Measurements from ENCODE around the gene KCNAB3.

KCNAB3 gene

GRCh38 chr17:7894866-7895265 lies 34.8 kb downstream of the KCNAB3 start:
- DNase-seq, result no peak

DNA sequence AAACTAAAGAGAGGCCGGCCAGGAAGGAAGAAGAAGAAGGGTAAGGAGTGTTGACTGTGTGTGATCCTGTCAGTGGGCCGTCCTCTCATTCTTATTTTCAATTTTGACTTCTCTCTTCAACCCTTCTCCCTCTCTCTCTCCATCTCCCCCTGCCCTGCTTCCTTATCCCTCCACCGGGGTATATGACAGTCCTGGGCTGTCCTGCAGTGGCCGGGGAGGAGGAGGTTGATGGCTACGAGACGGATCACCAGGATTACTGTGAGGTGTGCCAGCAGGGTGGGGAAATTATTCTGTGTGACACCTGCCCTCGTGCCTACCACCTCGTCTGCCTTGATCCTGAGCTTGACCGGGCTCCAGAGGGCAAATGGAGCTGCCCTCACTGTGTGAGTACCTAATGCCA lies 35.4 kb downstream of the KCNAB3 start:
- no peak for DNase-seq

GRCh38 chr17:7893187-7893880 lies 36.3 kb downstream of the KCNAB3 start:
- no peak for DNase-seq

- peak; percentile 54 for DNase-seq
These were observed 40.3 kb downstream of the KCNAB3 start for GRCh38 chr17:7889166-7889955.

GRCh38 chr17:7888184-7888920 lies 41.3 kb downstream of the KCNAB3 start, which contains the start of gene CHD3:
Gene CHD3 (plus strand): TSS chr17:7888789. CDS start chr17:7889001, 212 bp downstream.
- peak; percentile 51 for DNase-seq

DNA sequence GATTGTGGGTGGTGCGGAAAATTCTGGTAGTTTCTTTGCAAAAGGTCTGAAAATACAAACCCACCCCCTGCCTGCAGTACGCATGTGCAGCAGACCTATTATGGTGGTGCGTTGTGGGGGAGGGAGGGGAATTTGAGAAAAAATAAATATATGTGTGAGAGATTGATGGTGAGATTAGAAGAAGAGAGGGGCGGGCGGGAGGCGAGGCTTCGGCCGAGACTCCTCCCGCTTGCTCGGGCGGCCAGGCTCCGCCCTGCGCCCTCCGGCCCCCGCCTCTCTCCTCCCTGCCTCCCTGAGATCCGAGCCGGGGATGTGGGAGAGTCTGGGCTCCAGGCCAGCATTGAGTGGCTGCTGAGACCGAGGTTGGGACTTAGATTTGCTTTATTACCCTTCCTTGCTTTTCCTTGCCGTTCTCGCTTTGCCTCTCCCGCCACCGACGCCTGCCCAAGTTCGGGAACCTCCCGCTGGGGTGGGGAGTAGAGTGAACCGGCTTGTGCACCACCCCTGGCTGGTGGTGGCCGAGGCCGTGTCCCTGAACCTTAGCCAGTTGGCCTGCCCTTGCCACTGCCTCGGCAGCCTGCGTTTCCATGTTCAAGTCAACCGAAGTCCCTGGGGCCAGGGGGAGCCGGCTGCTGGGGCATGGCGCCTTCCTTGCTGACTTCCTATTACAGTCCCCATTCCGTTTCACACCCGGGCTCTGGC lies 42.0 kb downstream of the KCNAB3 start:
- DNase-seq, result peak; percentile 96

- DNase-seq, result no peak
These were observed 42.6 kb downstream of the KCNAB3 start for GRCh38 chr17:7887038-7887481.

- DNase-seq, result peak; percentile 76
These were observed 43.2 kb downstream of the KCNAB3 start for GRCh38 chr17:7886227-7887037.

GRCh38 chr17:7885367-7886226 lies 44.1 kb downstream of the KCNAB3 start:
- DNase-seq, result peak; percentile 60

GRCh38 chr17:7884581-7885366 lies 44.9 kb downstream of the KCNAB3 start:
- peak; percentile 52 for DNase-seq

DNA sequence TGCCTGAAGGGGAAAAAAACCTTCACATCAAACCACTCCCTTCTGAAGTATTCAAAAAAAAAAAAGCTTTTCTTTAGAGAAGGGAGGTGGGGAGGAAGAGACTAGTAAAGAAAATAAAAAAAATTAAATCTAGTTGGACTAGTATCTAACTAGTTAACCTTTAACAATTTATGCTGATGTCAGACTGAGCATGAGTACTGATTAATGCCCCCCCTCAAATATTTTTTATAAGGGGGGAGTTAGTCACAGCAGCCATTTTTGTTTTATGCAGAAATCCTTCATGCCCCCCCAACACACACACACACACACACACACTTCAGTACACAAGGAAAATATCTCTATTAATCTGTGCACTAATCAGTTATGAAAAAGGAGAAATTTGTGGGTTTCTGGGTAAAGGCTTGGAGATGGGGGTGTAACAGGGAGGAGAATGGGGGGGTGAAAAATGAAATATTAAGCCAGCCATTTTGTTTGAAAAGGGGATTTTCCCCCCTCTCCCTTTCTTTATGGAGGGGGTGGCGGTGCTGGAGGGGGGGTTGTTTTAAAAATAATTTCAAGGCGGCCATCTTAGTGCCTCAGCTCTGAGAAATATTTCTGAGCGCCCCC lies 45.8 kb downstream of the KCNAB3 start:
- DNase-seq, result peak; percentile 74

DNA sequence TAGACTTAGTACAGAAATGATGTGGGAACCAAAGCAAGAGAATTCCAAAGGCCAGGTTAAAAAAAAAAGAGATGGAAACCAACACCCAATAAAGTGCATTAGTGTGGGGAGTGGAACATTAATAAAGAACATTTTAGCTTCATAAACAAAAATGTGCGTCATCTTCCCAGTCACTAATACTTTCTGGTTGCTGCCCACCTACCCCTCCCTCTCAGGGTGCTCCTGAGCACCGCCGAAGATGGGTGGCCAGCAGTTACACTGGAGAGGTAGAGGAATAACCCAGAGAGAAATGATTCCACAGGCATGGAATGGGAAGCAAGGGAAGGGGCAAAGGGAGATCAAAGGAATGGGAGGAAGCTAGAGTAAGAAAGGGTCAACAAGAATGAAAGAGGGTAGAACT lies 47.0 kb downstream of the KCNAB3 start:
- no peak for DNase-seq

DNA sequence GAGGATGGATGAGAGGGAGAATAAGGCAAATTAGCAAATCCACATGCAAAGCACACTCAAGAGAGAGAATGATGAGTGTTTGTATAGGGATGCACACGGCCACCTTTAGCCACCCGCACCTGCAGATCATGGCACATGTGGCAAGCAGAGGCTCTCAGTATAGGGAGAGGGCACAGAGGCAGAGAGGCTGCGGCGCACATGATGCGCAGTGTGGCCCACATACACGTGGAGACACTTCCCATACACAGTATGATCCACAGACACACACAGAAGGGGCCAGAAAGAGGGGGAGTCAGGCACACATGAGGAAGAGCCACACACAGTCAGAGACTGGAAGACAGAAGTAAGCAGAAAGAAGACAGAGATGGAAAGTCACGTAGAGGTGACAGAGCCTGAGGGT lies 47.6 kb downstream of the KCNAB3 start:
- DNase-seq, result no peak

DNA sequence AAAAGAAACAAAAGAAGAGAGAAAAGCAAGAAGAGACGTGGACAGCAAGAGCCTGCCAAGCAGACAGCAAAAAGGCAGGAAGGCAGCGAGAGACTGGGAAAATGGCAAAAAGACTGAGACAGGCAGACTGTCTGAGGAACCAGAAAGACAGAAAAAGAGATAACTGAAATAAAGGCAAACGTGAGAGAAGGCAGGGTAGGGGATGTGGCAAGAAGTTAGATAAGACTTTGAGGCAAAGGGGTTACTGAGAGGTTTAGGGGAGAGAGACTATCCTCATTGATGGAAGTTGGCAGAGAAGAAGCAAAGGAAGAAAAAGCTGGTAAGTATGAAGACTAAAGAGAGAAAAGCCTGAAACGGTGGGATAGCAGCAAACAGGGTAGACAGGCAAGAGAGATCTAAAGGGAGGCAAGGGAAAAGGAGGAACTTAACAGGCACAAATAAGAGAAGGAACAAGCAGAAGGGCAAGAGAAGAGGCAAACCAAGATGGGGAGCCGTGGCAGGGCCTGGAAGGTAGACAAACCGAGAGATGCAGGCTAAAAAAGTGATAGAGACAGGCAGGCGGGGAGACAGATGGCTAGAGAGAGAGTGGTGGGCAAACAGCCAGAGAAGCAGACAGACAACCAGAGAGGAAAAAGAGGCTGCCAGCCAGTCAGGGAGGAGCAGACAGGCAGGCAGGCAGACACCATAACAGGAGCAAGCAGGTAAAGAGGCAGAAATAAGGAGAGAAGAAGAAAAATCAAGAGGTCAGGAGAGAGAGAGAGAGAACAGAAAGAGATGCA lies 48.2 kb downstream of the KCNAB3 start:
- no peak for DNase-seq

DNA sequence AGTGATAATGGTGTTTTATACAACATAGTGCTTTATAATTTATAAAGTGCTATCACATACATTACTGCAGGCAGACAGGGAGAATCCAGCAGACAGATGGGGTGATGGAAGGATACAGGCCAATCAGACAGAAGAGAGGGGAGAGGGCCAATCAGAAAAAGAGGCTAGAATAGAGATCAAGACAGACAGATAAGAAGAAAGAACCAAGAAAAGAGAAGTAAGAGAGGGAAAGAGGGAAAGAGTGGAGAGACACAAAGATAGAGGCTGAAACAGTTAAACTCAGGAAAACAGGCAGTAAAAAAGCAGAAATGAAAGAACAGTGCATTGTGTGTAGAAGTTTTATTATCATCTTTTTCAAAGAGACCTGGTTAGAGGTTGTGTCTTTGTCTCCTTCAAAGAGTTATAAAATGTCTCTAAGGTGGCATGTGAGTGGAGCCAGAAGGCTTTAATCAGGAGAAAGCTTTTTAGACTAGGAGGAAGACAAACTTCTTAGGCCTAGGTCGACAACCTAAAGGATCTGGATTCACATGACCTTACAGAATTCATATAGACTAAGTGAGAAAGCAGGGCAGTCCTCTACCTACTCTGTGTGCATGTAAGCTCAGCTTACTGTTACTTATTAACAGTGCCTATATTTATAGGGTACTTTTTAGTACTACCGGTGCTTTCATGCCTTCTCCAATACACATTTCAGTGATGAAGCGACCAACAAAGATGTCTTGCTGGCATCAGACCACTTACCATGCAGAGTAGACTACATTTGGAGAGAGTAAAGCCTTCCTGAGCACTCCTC lies 49.4 kb downstream of the KCNAB3 start:
- DNase-seq, result no peak

- no peak for DNase-seq
These were observed 51.4 kb downstream of the KCNAB3 start for GRCh38 chr17:7878234-7878633.

DNA sequence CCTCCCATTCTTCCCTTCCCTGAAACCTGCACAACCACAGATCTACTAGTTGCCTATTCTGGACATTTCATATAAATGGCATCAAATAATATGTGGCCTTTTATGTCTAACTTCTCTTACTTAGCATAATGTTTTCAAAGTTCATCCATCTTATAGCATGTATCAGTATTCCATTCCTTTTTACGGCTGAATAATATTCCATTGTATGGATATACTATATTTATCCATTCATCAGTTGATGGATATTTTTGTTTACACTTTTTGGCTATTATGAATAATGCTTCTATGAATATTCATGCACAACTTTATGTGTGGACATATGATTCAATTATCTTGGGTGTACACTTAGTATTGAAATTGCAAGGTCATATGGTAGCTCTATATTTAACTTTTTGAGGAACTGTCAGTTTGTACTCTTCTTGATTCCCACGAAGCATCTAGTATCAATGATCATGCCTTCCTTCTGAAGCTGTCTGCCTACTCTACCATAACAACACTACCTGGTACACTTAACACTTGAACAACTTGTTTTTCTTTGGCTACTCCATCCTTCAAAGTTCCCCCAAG lies 53.8 kb downstream of the KCNAB3 start:
- DNase-seq, result no peak

GRCh38 chr17:7873051-7873450 lies 56.6 kb downstream of the KCNAB3 start:
- DNase-seq, result no peak
